ENCODE results near the gene YTHDF1.

DNA sequence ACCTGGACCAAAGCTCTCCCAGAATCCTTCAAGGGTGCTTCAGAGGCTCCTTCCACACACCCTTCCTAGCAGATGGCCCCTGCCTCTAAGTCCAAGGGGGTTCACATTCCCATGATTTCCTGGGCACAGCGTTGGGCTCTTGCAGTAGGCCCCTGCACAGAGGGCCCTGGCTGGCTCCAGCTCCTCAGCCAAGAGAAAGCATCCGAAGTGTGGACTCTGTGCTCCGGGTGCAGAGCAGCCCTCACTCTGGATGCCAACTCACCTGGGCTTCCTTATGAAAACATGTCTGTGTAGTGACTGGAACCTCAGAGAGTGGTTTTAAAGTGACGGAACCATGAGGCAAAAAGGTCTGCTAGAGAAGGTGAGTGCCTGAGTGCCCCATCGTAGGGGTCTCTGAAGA, 11.6 kb downstream of the YTHDF1 start:
- TF ChIP-seq EZH2 (IDR thresholded peaks at IDR 0.05; ENCODE audit: borderline replicate concordance, low read length), result no peak
- TF ChIP-seq, protein P1, sequence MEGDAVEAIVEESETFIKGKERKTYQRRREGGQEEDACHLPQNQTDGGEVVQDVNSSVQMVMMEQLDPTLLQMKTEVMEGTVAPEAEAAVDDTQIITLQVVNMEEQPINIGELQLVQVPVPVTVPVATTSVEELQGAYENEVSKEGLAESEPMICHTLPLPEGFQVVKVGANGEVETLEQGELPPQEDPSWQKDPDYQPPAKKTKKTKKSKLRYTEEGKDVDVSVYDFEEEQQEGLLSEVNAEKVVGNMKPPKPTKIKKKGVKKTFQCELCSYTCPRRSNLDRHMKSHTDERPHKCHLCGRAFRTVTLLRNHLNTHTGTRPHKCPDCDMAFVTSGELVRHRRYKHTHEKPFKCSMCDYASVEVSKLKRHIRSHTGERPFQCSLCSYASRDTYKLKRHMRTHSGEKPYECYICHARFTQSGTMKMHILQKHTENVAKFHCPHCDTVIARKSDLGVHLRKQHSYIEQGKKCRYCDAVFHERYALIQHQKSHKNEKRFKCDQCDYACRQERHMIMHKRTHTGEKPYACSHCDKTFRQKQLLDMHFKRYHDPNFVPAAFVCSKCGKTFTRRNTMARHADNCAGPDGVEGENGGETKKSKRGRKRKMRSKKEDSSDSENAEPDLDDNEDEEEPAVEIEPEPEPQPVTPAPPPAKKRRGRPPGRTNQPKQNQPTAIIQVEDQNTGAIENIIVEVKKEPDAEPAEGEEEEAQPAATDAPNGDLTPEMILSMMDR (IDR thresholded peaks at IDR 0.05; ENCODE audit: low read length), result no peak
